ENCODE data around the gene DOCK4.

DNA sequence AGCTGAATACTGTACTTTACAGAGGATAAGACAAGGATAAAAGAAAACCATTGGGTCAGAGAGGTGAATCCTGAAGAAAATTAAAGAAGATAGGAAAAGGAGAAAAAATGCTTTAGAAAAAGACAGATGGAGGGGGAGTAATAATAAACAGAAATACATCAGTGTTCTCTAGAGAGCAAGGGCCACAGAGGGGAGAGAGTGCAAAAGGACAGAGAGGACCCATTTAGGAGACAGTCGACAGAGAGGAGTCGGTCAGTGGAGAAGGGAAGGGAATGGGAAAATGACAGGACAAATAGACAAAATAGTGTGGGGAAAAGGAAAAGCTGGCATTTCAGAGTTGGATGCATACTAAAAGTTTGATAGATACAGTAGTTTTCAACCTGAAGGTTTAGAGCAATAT is 287.0 kb downstream of the DOCK4 start:
- TF ChIP-seq SIX5 (IDR thresholded peaks at IDR 0.05; ENCODE audit: low read depth, low read length, severe bottlenecking) (no peak), BACH1 (IDR thresholded peaks at IDR 0.05; ENCODE audit: borderline replicate concordance) (no peak), TBL1XR1 (IDR thresholded peaks at IDR 0.05; ENCODE audit: low read depth, low read length) (no peak), POLR2A (IDR thresholded peaks at IDR 0.05; ENCODE audit: low read depth, low read length) (no peak), NRF1 (conservative IDR thresholded peaks at IDR 0.05; ENCODE audit: low read depth, low read length) (no peak), EZH2 (IDR thresholded peaks at IDR 0.05; ENCODE audit: borderline replicate concordance, control insufficient read depth, low read depth, low read length) (no peak), ZNF24 (IDR thresholded peaks at IDR 0.05) (no peak), DPF2 (IDR thresholded peaks at IDR 0.05) (no peak), POLR2AphosphoS5 (IDR thresholded peaks at IDR 0.05; ENCODE audit: low read length) (no peak), CREB1 (IDR thresholded peaks at IDR 0.05; ENCODE audit: low read depth) (no peak)
- TF ChIP-seq, protein P1, sequence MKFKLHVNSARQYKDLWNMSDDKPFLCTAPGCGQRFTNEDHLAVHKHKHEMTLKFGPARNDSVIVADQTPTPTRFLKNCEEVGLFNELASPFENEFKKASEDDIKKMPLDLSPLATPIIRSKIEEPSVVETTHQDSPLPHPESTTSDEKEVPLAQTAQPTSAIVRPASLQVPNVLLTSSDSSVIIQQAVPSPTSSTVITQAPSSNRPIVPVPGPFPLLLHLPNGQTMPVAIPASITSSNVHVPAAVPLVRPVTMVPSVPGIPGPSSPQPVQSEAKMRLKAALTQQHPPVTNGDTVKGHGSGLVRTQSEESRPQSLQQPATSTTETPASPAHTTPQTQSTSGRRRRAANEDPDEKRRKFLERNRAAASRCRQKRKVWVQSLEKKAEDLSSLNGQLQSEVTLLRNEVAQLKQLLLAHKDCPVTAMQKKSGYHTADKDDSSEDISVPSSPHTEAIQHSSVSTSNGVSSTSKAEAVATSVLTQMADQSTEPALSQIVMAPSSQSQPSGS (IDR thresholded peaks at IDR 0.05; ENCODE audit: low read length) = no peak
- TF ChIP-seq, protein P2, sequence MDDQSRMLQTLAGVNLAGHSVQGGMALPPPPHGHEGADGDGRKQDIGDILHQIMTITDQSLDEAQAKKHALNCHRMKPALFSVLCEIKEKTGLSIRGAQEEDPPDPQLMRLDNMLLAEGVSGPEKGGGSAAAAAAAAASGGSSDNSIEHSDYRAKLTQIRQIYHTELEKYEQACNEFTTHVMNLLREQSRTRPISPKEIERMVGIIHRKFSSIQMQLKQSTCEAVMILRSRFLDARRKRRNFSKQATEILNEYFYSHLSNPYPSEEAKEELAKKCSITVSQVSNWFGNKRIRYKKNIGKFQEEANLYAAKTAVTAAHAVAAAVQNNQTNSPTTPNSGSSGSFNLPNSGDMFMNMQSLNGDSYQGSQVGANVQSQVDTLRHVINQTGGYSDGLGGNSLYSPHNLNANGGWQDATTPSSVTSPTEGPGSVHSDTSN (IDR thresholded peaks at IDR 0.05; ENCODE audit: insufficient replicate concordance, low read depth, low read length) = no peak
- TF ChIP-seq, protein P3, sequence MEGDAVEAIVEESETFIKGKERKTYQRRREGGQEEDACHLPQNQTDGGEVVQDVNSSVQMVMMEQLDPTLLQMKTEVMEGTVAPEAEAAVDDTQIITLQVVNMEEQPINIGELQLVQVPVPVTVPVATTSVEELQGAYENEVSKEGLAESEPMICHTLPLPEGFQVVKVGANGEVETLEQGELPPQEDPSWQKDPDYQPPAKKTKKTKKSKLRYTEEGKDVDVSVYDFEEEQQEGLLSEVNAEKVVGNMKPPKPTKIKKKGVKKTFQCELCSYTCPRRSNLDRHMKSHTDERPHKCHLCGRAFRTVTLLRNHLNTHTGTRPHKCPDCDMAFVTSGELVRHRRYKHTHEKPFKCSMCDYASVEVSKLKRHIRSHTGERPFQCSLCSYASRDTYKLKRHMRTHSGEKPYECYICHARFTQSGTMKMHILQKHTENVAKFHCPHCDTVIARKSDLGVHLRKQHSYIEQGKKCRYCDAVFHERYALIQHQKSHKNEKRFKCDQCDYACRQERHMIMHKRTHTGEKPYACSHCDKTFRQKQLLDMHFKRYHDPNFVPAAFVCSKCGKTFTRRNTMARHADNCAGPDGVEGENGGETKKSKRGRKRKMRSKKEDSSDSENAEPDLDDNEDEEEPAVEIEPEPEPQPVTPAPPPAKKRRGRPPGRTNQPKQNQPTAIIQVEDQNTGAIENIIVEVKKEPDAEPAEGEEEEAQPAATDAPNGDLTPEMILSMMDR (IDR thresholded peaks at IDR 0.05 in 2 of 3, conservative IDR thresholded peaks at IDR 0.05 in 1 of 3; ENCODE audit: control insufficient read depth in 2 of 3, extremely low read depth in 1 of 3, insufficient read depth in 1 of 3, low read depth in 3 of 3, low read length in 3 of 3) = no peak
- TF ChIP-seq, protein P4, sequence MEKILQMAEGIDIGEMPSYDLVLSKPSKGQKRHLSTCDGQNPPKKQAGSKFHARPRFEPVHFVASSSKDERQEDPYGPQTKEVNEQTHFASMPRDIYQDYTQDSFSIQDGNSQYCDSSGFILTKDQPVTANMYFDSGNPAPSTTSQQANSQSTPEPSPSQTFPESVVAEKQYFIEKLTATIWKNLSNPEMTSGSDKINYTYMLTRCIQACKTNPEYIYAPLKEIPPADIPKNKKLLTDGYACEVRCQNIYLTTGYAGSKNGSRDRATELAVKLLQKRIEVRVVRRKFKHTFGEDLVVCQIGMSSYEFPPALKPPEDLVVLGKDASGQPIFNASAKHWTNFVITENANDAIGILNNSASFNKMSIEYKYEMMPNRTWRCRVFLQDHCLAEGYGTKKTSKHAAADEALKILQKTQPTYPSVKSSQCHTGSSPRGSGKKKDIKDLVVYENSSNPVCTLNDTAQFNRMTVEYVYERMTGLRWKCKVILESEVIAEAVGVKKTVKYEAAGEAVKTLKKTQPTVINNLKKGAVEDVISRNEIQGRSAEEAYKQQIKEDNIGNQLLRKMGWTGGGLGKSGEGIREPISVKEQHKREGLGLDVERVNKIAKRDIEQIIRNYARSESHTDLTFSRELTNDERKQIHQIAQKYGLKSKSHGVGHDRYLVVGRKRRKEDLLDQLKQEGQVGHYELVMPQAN (conservative IDR thresholded peaks at IDR 0.05) = no peak
